GM19328 (cell line): Measurements from ENCODE around the gene BEST2.

Experiments used
- ATAC-seq: cut with Tn5 transposase; IDR thresholded peaks from one replicate; pipeline ENCODE4 v1.9.1; 2021; ENCODE audit warnings: mild to moderate bottlenecking, moderate library complexity; ENCODE audit not compliant: unreplicated experiment

BEST2 gene

DNA sequence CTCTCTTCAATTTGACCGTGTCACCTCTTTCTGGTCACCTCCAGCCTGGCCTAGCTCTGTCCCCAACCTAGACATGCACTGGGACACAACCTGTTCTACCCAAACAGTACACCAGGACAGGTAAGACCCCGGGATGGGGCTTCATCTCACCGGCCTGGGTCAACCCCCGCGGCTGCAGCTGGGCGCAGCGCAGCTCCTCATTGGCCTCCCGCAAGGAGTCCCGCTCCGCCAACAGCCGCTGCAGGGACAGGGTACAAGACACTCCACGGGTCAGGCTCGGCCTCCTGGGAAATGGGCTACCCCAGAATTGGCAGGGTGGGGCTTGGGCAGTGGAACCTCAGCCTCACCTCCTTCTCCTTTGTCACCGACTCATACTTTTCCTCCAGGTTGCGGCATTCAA, 16.1 kb downstream of the BEST2 start:
- ATAC-seq, result no peak

GRCh38 chr19:12769689-12770088, 18.1 kb downstream of the BEST2 start:
- ATAC-seq, result no peak

- no peak for ATAC-seq
These were observed 19.3 kb downstream of the BEST2 start for GRCh38 chr19:12770922-12771321.

- ATAC-seq, result no peak
These were observed 20.7 kb downstream of the BEST2 start for GRCh38 chr19:12772323-12772722.

GRCh38 chr19:12773571-12773970, 22.0 kb downstream of the BEST2 start:
- no peak for ATAC-seq

DNA sequence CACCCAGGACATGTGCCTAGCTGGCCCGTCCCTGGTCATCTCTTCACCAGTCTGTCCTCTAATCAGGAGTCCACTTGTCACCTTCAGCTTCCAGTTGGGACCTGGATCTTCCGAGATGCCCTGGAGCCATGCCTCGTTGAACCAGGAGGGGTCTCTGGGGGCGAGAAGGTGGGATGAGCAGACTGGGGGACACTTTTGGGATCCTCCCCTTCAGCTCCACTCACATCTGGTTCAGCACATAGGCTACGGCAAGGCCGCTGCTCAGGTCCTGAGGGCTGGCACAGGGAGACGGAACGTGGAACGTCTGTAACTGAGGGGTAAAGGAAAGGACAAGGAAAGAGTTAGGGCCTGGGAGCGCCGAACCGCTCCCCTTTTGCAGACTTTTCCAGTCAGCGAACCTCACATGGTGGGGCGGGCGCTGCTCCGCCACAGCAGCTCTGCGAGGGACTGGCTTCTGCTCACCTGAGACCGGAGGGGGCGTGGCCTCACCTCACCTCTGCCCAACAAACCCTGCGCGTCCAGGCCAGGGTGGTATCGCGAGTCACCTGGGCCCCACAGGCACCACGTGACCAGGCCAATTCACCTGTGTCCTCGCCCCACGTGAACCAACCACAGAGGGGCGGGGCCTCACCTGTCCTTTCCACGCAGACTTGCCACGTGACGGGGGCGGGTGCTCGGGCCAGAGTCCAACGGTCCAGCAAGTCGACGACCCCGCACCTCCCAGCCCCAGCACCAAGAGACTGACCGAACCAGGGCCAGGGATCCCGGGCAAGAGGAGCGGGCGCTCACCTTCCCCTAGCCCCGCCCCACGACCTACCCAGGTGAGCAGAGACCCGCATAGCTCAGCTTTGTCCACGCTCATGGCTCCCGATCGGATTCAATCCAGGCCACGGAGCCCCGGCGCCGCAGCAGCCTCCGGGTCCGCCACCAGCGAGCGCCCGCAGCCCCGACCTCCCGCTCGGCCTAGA, 23.3 kb downstream of the BEST2 start, which contains the start of gene HOOK2:
Gene HOOK2 (minus strand): TSS at position 965 of the 968 bp plus-strand sequence. CDS start 103 bp downstream, at position 862.
- no peak for ATAC-seq

DNA sequence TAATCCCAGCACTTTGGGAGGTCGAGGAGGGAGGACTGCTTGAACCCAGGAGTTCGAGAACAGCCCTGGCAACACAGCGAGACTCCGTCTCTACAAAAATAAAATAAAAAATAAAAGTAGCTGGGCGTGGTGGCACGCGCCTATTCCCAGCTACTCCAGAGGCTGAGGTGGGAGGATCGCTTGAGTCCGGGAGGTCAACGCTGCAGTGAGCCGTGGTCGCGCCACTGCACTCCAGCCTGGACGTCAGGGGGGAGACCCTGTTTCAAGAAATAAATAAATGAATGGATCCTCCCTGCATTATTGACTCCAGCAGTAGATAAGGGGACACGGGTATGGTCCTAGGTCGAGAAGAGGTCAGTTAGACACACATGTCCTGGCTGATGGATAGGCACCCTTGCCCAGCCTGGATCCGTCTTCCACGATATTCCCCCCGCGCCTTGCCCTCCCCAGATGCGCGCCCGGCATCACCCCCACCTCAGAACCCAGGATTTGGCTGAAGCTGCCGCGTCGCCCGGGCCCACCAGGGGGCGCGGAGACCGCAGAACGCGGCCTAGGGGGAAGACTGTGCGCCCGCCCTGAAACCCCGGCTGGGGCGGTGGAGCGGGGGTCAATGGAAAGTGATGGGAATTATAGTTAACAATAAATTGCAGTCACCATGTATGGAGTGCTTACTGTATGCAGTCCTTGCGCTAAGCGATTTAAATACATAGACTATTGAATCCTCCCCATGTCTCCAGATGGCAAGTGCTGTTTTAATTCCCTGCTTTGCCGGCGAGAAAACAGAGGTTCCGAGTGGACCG, 25.8 kb downstream of the BEST2 start:
- ATAC-seq, result no peak

DNA sequence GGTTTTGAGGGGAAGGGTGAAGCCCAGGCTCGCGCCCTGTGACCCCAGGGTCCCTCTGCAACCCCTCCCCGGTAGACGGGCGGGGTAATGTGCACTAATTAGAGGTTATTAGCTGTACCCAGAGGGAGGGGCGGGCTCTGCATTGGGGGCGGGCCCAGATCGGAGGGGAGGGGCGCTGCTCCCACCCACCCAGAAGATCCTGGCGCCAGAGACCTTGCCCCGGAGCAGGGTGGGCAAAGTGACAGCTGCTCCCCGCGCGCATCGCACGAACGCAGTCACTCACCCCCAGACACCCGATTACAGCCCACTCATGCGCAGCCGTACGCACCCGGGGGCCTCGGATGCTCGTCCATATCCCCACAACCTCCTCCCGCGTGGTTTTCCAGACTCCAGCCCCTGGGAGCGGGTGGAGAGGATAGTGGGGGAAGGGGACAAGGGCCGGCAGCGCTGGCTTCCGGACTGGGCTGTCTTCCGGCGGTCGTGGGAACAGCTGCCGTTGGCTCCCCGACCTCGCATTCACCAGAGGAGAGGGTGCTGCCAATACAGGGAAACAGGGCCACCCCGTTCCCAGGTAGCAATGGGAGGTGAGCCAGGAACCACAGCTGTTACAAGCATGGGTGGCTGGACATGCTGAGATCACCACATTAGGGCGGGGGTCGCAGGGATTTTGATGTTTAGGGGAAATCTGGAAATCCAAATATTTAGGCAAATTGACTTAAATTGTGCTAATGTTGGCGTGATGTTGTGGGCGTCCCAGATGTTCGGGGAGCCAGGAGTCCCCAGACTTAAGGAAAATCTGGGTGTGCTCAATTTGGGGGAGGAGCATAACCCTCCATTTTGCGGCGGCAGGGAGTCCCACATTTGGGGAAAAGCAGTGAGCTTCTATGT, 26.7 kb downstream of the BEST2 start:
- ATAC-seq, result no peak

DNA sequence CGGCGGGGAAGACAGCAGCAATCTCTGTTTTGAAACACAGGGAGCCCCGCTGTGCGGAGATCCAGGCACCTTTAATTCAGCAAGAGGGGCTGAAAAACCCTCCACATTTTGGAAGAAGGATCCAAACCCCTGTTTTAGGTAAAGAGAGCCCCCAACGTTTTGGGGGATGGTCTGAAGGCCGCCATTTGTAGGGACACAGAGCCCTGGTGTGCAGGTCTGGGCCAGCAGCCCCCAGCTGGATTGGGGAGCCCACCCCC, 27.2 kb downstream of the BEST2 start:
- ATAC-seq, result no peak

GRCh38 chr19:12779162-12779993, 27.8 kb downstream of the BEST2 start:
- no peak for ATAC-seq

DNA sequence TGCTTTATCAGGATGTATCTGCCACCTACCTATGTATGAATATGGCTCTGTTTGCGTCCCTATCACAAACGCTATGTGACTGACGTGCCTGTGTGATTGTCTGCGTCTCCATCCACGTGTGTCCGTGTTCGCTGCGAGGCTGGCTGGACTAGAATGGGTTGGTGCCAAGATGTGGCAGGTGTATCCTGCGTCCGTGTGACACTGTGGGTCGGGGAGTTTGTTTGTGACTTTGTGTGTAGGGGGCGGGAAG, 30.5 kb downstream of the BEST2 start:
- ATAC-seq, result no peak

DNA sequence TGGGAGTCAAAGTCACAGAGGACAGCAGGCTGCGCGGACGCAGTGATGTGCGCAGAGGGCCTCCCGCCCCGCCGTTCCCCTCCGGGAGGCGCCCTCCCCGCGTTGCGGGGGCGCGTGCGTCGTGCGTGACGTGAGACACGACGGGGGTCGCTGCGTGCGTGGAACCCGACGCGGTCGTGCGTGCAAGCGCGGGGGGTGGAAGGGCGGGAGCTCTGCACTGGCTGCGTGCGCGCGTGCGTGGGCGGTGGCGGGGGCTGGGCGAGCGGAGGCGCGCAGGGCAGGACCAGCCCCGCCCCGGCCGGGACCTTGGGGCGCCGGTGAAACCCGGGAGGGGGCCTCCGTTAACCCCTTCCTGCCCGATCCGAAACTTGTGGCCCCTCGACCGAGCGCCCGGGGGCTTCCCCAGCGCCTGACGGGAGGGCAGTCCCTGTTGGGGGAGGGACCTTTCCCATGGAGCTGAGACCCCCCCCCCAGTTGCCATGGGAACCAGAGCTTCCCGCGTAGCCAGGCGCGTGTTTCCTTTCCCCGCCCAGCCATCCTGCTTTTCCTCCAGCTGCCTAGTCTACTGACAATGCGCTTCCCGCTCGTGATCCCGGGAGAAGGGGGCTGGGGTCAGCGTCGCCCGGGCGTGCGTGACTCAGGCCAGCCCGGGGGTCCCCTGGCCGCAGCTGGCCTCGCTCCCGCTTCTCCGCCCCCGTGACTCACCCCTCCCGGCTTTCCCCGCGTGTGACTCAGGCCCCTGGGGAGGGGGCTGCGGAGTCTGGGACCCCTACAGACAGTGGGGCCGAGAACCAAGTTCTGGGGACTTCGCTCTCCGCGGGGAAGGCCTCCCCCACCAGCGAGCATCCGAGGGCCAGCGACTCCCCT, 31.1 kb downstream of the BEST2 start:
- no peak for ATAC-seq

DNA sequence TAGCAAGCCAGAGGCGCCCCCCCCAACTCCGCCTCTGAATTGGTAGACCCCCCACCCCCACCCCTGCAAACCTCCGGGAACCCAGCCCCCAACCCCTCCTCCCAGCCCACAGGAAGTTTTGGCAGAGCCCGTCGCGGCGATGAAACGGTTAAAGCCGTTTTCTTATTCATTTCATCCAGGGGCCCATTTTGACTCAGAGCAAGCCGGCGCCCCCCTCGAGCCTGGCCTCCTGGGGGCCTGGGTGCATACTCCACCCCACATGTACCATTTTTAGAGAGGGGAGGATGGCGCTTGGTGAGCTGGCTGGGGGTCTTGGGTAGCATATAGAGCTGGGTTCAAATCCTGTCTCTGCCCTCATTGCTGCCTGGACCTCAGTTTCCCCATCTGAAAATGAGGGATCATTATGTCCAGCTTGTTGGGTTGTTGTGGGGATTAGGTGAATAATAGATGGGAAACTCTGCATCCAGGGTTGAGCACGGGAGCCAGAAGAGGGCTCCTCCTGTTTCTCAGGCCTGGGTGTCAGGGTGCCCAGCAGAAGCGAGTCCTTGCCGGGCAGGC, 31.8 kb downstream of the BEST2 start:
- no peak for ATAC-seq

- no peak for ATAC-seq
These were observed 32.3 kb downstream of the BEST2 start for GRCh38 chr19:12783849-12784393.

DNA sequence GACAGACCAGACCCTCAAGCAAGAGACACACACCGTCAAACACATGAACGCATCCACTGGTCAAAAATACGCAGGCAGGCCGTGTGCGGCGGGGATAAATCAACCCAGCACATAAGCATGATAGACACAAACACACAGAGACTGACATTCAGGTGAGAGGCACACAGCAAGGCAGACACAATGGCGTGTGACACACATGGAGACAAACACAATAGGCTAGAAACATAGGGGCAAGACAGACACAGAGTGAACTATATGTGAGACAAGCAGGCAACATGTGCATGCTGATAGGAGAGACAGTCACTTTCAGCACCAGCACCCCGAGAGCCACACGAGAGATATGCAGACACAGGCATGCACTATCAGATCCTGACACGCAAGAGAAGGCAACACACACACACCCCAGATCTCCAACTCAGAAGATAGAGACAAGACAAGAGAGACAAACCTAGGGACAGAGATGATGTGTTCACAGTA, 32.8 kb downstream of the BEST2 start:
- no peak for ATAC-seq

DNA sequence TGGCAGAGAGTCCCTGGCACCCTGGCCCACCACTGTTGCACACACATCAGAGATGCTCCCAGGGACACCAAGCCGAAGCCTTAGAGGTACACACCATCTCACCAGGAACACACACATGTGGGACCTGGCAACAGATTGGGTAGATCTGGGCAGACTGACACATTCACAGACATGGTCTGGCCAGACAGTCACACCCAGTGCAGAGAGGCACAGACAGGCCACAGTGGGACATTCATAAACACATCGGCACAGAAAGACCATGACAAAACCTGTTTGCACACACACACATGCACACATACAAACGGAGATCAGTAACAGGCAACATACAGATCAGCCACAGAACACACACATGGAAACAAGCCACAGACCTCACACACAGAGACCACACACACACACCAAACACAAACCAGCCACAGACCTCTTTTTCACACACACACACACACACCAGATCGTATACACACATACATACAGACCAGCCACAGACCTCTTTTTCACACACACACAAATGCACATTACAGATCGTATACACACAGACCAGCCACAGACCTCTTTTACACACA, 33.4 kb downstream of the BEST2 start:
- ATAC-seq, result no peak

GRCh38 chr19:12785431-12786031, 33.9 kb downstream of the BEST2 start:
- no peak for ATAC-seq
